ENCODE results near the gene EPHA6. TPM values are rescaled to one million over a fixed set of nuclear protein-coding genes. Genes with fewer than 3 reads are reported as not detected.

EPHA6 gene
- total RNA-seq, 1 experiment from 2014 or later, result 0.61 TPM

- H3K27me3 ChIP-seq (ENCODE audit: insufficient read depth, low read length), result no peaks in the 10 kb centered on the region
- Mint-ChIP-seq H3K4me3 (no peak overlapping the region), H3K9me3 (no peaks in the 10 kb centered on the region), H3K4me1 (peaks cover 12 to 13% of the 10 kb centered on the region in 2 experiments), H3K36me3 (ENCODE audit: insufficient read depth in 1 of 3, low read depth in 3 of 3) (no peaks in the 10 kb centered on the region; a peak in 1 of 7 replicates), H3K27me3 (ENCODE audit: low read depth) (no peaks in the 10 kb centered on the region), H3K27ac (no peak overlapping the region; a peak in 1 of 7 replicates)
- no peak overlapping the region for H3K9ac ChIP-seq (ENCODE audit: extremely low read depth, insufficient read length, low read length)
- H4K20me1 ChIP-seq (ENCODE audit: control insufficient read depth, insufficient read depth, insufficient read length), result no peaks in the 10 kb centered on the region
- no peak overlapping the region for H3K18ac ChIP-seq (ENCODE audit: insufficient read length, low read depth, low read length)
- H3K4me2 ChIP-seq (ENCODE audit: insufficient read depth, insufficient read length, low read length), result no peak overlapping the region
- peaks cover 3% of the 10 kb centered on the region; the same call in 1 of the 2 replicates for H3K4me1 ChIP-seq (ENCODE audit: insufficient read depth, low read length)
- H3K14ac ChIP-seq (ENCODE audit: insufficient read depth, low read length), result no peak overlapping the region
- no peaks in the 10 kb centered on the region for H3K79me1 ChIP-seq (ENCODE audit: insufficient read depth, low read depth, low read length, poor library complexity, severe bottlenecking)
- no peaks in the 10 kb centered on the region for H3K9me3 ChIP-seq (ENCODE audit: control insufficient read depth, low read depth, low read length)
- H3K27ac ChIP-seq (ENCODE audit: insufficient read length, low read depth, low read length), result no peak overlapping the region
- H2BK20ac ChIP-seq (ENCODE audit: low read depth, low read length, poor library complexity, severe bottlenecking), result no peak overlapping the region
- no peak overlapping the region for H3K23ac ChIP-seq (ENCODE audit: insufficient read length, low read depth, low read length)
- H2BK5ac ChIP-seq (ENCODE audit: insufficient read length, low read length), result no peak overlapping the region
- H2AFZ ChIP-seq (ENCODE audit: low read length), result no peak overlapping the region
- no peak overlapping the region for H3K56ac ChIP-seq (ENCODE audit: insufficient read length, low read depth, low read length)
- H2AK5ac ChIP-seq (ENCODE audit: insufficient read length, low read length), result no peak overlapping the region
- H4K91ac ChIP-seq (ENCODE audit: insufficient read length, low read depth, low read length), result no peak overlapping the region
- H3T11ph ChIP-seq (ENCODE audit: low read length), result no peak overlapping the region
- TF ChIP-seq CTCF (conservative IDR thresholded peaks at IDR 0.05), result no peak
- no peak overlapping the region for H2BK15ac ChIP-seq (ENCODE audit: low read depth, low read length)
- no peak overlapping the region for H4K5ac ChIP-seq (ENCODE audit: insufficient read length, low read depth, low read length)
- no peak for DNase-seq
- no peak overlapping the region for H4K8ac ChIP-seq (replicated peaks; ENCODE audit: insufficient read length, low read depth, low read length)
- H2BK12ac ChIP-seq (ENCODE audit: insufficient read length, low read depth, low read length), result no peak overlapping the region
- H3K4ac ChIP-seq (ENCODE audit: low read depth, low read length), result no peak overlapping the region
- H3K79me2 ChIP-seq (ENCODE audit: insufficient read depth, low read length), result no peaks in the 10 kb centered on the region
- no CpG with 5 or more reads among the region's 2 CpGs for WGBS (ENCODE audit: extremely low coverage, insufficient read length, low lambda C conversion rate)
- H2BK120ac ChIP-seq (ENCODE audit: low read depth, low read length, poor library complexity, severe bottlenecking), result no peak overlapping the region
- H3K23me2 ChIP-seq (ENCODE audit: insufficient read length, low read depth, low read length, poor library complexity, severe bottlenecking), result no peaks in the 10 kb centered on the region
Observed at GRCh38 chr3:97432914-97433313, 618.5 kb downstream of the EPHA6 start.
